ENCODE measurements around the gene DNAI7. TPM values are rescaled to one million over a fixed set of nuclear protein-coding genes. Genes with fewer than 3 reads are reported as not detected.

The DNAI7 gene
- total RNA-seq, 1 donor from 2014 or later: 0.23 TPM

DNA sequence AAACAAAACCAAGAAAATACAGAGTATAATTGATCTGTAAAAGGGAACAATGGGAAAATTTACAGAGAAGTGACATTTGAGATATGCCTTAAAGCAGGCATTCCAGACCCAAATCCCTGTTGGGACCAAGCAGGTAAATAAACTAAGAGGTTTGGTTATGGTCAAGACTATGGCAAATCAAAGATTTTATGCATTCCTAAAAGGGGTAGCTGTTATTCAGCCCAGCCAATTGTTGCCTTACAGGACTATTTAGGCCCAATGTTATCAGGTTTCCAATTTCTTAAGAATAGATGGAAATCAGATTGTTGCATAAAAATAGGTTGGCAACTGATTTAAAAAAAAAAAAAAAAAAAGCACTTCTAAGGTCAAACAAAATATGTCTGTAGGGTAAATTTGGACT is 5.3 kb downstream of the DNAI7 start:
- H3K27me3 Mint-ChIP-seq (ENCODE audit: low read depth, unreplicated experiment): no peaks in the 10 kb centered on the region

DNA sequence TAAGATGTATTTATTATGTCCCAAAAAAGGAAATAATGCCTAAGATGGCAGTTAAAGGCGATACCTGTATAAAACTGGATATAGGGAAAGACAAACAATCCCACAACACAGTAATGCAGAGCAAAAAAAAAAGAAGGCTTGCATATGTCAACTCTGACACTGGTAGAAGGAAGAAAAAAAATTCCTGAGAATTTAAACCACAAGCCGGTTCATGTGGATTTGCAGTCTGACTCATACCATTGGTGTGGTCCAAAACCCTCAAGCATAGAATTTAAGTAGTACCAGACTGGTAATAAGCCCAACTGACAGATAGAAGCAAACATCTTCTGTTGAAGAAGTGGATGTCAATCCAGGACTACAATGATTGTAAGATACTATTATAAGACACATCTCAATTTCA is 7.2 kb downstream of the DNAI7 start:
- Histone ChIP-seq H3K79me2 (ENCODE audit: insufficient read depth, low read length) (no peaks in the 10 kb centered on the region), H4K20me1 (ENCODE audit: insufficient read depth, low read length) (no peaks in the 10 kb centered on the region), H3K4me1 (ENCODE audit: insufficient read depth, low read length) (peaks cover 28% of the 10 kb centered on the region), H2AFZ (ENCODE audit: low read depth, low read length) (no peak overlapping the region), H3K4me3 (ENCODE audit: insufficient read depth, low read depth, low read length) (peak overlapping the region; percentile 2), H3K9ac (ENCODE audit: low read length) (no peak overlapping the region), H3K27ac (ENCODE audit: low read depth, low read length) (peak overlapping the region; percentile 30), H3K36me3 (ENCODE audit: insufficient read depth, low read length) (no peaks in the 10 kb centered on the region), H3K27me3 (ENCODE audit: insufficient read depth, low read length) (no peaks in the 10 kb centered on the region), H3K4me2 (ENCODE audit: low read length) (peak overlapping the region; percentile 60), H3K9me3 (ENCODE audit: insufficient read depth, low read depth, low read length) (no peaks in the 10 kb centered on the region)
- H3K4me3 Mint-ChIP-seq (ENCODE audit: unreplicated experiment): no peak overlapping the region
- H3K4me1 Mint-ChIP-seq (ENCODE audit: low read depth, unreplicated experiment): peaks cover 17% of the 10 kb centered on the region
- TF ChIP-seq, protein P1, sequence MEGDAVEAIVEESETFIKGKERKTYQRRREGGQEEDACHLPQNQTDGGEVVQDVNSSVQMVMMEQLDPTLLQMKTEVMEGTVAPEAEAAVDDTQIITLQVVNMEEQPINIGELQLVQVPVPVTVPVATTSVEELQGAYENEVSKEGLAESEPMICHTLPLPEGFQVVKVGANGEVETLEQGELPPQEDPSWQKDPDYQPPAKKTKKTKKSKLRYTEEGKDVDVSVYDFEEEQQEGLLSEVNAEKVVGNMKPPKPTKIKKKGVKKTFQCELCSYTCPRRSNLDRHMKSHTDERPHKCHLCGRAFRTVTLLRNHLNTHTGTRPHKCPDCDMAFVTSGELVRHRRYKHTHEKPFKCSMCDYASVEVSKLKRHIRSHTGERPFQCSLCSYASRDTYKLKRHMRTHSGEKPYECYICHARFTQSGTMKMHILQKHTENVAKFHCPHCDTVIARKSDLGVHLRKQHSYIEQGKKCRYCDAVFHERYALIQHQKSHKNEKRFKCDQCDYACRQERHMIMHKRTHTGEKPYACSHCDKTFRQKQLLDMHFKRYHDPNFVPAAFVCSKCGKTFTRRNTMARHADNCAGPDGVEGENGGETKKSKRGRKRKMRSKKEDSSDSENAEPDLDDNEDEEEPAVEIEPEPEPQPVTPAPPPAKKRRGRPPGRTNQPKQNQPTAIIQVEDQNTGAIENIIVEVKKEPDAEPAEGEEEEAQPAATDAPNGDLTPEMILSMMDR (IDR thresholded peaks at IDR 0.05; ENCODE audit: insufficient read depth, low read depth, low read length): no peak
- TF ChIP-seq EZH2 (IDR thresholded peaks at IDR 0.05; ENCODE audit: insufficient read depth, low read length): no peak
- H3K27me3 Mint-ChIP-seq (ENCODE audit: low read depth, unreplicated experiment): no peaks in the 10 kb centered on the region
- H3K27ac Mint-ChIP-seq (ENCODE audit: unreplicated experiment): no peak overlapping the region
- FAIRE-seq (peak; percentile 84), DNase-seq (ENCODE audit: low read depth) (peak; percentile 96)
- H3K36me3 Mint-ChIP-seq (ENCODE audit: low read depth, unreplicated experiment): no peaks in the 10 kb centered on the region
- H3K9me3 Mint-ChIP-seq (ENCODE audit: unreplicated experiment): no peaks in the 10 kb centered on the region

More for the DNA sequence above, 5.3 kb downstream of the DNAI7 start:
- Histone ChIP-seq H3K79me2 (ENCODE audit: insufficient read depth, low read length) (no peaks in the 10 kb centered on the region), H3K4me3 (ENCODE audit: insufficient read depth, low read depth, low read length) (no peak overlapping the region), H3K4me2 (ENCODE audit: low read length) (peak overlapping the region; percentile 32), H4K20me1 (ENCODE audit: insufficient read depth, low read length) (no peaks in the 10 kb centered on the region), H3K27ac (ENCODE audit: low read depth, low read length) (no peak overlapping the region), H2AFZ (ENCODE audit: low read depth, low read length) (no peak overlapping the region), H3K9me3 (ENCODE audit: insufficient read depth, low read depth, low read length) (no peaks in the 10 kb centered on the region), H3K4me1 (ENCODE audit: insufficient read depth, low read length) (peaks cover 31% of the 10 kb centered on the region), H3K36me3 (ENCODE audit: insufficient read depth, low read length) (no peaks in the 10 kb centered on the region), H3K27me3 (ENCODE audit: insufficient read depth, low read length) (no peaks in the 10 kb centered on the region), H3K9ac (ENCODE audit: low read length) (no peak overlapping the region)
- TF ChIP-seq, protein P1 (IDR thresholded peaks at IDR 0.05; ENCODE audit: insufficient read depth, low read depth, low read length): no peak
- no peak for TF ChIP-seq EZH2 (IDR thresholded peaks at IDR 0.05; ENCODE audit: insufficient read depth, low read length)
- no peaks in the 10 kb centered on the region for H3K9me3 Mint-ChIP-seq (ENCODE audit: unreplicated experiment)
- DNase-seq (ENCODE audit: low read depth) (no peak), FAIRE-seq (no peak)
- H3K27ac Mint-ChIP-seq (ENCODE audit: unreplicated experiment): no peak overlapping the region
- H3K4me3 Mint-ChIP-seq (ENCODE audit: unreplicated experiment): no peak overlapping the region
- peaks cover 17% of the 10 kb centered on the region for H3K4me1 Mint-ChIP-seq (ENCODE audit: low read depth, unreplicated experiment)
- no peaks in the 10 kb centered on the region for H3K36me3 Mint-ChIP-seq (ENCODE audit: low read depth, unreplicated experiment)

DNA sequence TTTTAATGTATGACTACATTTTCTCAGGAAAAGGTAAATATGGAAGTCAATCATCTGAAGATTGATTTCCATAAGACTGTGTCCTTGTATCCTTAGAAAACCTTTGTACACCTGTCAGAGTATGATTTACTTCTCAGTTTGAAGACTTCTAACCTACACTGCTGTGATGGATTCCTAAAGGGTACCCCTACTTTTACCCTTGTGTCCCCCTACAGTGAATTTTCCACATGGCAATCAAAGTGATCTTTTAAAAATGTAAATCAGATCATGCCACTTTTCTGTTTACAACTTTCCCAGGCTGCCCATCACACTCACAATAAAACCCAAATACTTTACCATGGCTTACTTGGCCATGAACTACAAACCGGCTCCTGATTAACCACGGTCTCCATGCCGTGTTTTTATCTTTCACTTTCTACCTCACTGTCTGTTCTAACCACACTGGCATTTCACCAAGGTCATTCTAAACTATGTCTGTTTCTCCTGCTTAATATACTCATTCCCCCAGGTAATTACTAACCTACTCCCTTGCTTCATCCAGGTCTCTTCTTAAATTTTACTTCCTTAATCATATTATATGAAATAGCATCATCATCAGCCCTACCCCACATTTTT is 8.1 kb downstream of the DNAI7 start:
- H3K4me2 ChIP-seq (ENCODE audit: low read length): peak overlapping the region; percentile 60
- FAIRE-seq (no peak), DNase-seq (ENCODE audit: low read depth) (peak; percentile 67)
- no peak overlapping the region for H3K4me3 Mint-ChIP-seq (ENCODE audit: unreplicated experiment)
- no peak overlapping the region for H3K9ac ChIP-seq (ENCODE audit: low read length)
- no peak overlapping the region for H3K27ac Mint-ChIP-seq (ENCODE audit: unreplicated experiment)
- no peaks in the 10 kb centered on the region for H3K36me3 Mint-ChIP-seq (ENCODE audit: low read depth, unreplicated experiment)
- no peaks in the 10 kb centered on the region for H3K27me3 Mint-ChIP-seq (ENCODE audit: low read depth, unreplicated experiment)
- no peaks in the 10 kb centered on the region for H3K27me3 ChIP-seq (ENCODE audit: insufficient read depth, low read length)
- H4K20me1 ChIP-seq (ENCODE audit: insufficient read depth, low read length): no peaks in the 10 kb centered on the region
- H3K27ac ChIP-seq (ENCODE audit: low read depth, low read length): no peak overlapping the region
- H3K4me3 ChIP-seq (ENCODE audit: insufficient read depth, low read depth, low read length): no peak overlapping the region
- no peaks in the 10 kb centered on the region for H3K79me2 ChIP-seq (ENCODE audit: insufficient read depth, low read length)
- peaks cover 17% of the 10 kb centered on the region for H3K4me1 Mint-ChIP-seq (ENCODE audit: low read depth, unreplicated experiment)
- H3K9me3 ChIP-seq (ENCODE audit: insufficient read depth, low read depth, low read length): no peaks in the 10 kb centered on the region
- H3K4me1 ChIP-seq (ENCODE audit: insufficient read depth, low read length): peaks cover 28% of the 10 kb centered on the region
- H2AFZ ChIP-seq (ENCODE audit: low read depth, low read length): no peak overlapping the region
- no peak for TF ChIP-seq EZH2 (IDR thresholded peaks at IDR 0.05; ENCODE audit: insufficient read depth, low read length)
- TF ChIP-seq, protein P1 (IDR thresholded peaks at IDR 0.05; ENCODE audit: insufficient read depth, low read depth, low read length): no peak
- no peaks in the 10 kb centered on the region for H3K9me3 Mint-ChIP-seq (ENCODE audit: unreplicated experiment)
- H3K36me3 ChIP-seq (ENCODE audit: insufficient read depth, low read length): no peaks in the 10 kb centered on the region
